EL (cell line): ENCODE results near the gene ARHGAP15.

Source experiments
- DNase-seq: peaks from one replicate; pipeline ENCODE4 v3.0.0-alpha.2; 2016

The ARHGAP15 gene

GRCh38 chr2:143354050-143354750, 225.0 kb downstream of the ARHGAP15 start:
- no peak for DNase-seq

DNA sequence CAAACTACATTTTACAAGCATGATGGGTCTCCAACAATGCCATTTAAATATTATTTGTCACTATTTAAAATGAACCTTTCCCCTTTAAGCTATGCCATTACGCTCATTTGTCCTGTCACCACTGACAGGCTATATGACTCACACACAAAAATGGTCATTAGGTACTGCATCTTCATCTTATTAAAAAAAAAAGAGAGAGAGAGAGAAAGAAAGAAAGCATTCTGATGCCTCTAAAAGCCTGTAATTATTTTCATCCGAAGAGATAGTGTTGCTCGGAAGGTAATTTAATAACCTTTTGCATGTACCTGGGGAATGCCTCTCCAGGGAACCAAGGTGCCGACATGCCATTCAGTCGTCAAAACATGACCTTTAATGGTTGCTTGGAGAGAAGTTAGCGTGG, 226.7 kb downstream of the ARHGAP15 start:
- no peak for DNase-seq

DNA sequence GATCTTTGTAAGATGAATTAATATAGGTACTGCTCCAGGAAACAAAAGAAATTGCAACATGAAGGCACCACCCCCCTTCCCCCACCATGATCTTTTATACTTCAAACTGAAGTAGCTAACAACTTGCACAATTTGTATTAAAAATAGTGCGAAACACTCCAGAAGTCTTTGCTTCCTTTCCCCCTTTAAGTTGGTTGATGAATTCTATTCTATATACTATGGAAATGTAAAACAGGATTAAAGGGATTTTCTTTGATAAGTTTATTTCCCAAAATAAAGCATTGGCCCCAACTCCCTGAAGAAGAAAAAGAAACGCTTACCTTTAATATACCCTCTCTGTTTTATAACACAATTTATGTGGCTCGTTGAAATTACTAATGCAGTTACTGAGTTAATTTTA, 227.1 kb downstream of the ARHGAP15 start:
- no peak for DNase-seq

GRCh38 chr2:143356736-143357446, 227.7 kb downstream of the ARHGAP15 start:
- DNase-seq = no peak

DNA sequence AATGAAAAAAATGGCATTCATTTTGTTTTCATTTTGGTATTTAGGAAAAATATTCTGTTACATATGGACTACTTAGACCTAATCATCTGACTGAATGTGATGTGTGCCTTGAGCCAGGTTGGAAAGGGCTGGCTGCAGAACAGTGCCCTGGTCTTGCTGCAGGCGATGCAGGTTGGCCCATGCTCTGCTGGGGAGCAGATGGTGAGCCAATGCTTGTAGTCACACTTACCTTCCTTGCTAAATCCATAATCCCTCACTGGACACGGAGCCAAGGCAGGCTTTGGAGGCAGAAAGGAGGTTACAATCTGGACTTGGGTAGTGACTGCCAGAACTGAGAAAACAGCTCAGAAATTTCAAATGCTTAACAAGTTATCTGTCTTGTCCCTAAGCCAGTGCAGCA, 228.7 kb downstream of the ARHGAP15 start:
- DNase-seq = no peak

DNA sequence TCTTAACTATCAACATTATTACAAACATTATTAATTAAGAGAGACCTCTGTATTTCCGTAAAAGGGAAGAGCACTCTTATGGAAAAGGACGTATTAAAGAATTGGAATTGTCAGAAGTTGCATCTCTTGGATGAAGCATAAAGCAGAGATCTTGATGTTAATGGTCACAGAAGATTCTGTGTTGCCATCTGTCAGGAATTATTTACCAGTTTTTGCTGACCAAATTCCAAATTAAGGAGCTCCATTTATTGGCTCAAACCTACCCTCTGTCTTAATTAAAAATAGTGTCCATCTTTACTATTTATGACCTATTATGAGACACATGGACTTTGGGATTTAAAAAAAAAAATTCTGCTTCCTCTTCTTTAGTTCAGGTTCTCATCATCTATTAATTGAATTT, 232.1 kb downstream of the ARHGAP15 start:
- no peak for DNase-seq

DNA sequence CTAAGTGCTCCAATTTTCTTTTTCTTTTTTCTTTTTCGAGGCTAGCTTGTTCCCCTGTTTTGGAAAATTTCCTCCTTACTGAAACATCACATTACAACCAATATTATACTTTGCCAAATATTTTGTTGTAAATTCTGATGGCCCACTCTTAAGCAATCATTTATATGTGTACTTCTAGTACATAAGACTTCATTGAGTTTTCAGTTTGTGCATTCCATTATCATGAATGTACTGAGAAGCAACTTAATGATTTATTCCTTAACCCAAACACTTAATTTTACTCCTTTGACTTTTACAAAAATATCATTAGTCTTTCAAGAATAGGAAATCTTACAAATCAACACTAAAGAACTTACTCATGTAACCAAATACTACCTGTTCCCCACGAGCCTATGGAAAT, 242.4 kb downstream of the ARHGAP15 start:
- DNase-seq = peak; percentile 1

- DNase-seq = no peak
These were observed 246.2 kb downstream of the ARHGAP15 start for GRCh38 chr2:143375384-143375880.

- no peak for DNase-seq
These were observed 249.8 kb downstream of the ARHGAP15 start for GRCh38 chr2:143378996-143379395.

DNA sequence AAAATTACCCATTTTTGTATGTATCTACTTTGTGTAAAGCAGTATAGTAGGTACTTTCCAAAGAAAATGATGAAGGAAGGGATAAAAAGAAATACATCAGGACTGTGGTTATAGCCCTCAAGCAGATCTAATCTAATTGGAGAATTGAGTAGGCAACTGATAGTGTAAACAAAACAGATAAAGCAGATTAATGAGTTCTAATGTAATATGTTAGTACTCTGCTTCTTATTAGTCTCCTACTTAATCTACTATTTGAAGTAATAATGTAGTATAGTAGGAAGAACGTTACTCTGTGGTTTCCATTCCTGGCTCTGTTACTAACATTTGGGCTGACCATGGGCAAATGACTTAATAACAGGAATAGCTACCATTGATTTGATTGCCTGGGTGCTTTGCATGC, 250.7 kb downstream of the ARHGAP15 start:
- DNase-seq = no peak

- DNase-seq = no peak
These were observed 253.4 kb downstream of the ARHGAP15 start for GRCh38 chr2:143382573-143382972.

DNA sequence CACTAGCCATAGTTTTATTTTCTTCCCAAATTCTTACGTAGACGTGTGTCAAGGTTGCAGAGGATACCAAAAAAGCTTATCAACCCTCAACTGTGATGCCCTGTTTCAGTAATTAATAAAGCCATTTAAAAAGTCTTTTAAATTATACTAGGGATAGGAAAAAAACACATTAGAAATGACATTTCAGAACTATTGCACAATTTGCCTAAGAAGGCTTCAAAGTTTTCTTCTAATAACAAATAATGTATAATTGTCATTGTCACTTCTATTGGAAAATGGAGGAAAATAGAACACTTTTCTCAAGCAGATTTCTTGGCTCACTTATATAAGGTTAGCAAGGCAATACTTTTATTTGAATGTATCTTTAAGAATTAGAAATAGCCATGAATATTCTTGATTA, 253.8 kb downstream of the ARHGAP15 start:
- no peak for DNase-seq

DNA sequence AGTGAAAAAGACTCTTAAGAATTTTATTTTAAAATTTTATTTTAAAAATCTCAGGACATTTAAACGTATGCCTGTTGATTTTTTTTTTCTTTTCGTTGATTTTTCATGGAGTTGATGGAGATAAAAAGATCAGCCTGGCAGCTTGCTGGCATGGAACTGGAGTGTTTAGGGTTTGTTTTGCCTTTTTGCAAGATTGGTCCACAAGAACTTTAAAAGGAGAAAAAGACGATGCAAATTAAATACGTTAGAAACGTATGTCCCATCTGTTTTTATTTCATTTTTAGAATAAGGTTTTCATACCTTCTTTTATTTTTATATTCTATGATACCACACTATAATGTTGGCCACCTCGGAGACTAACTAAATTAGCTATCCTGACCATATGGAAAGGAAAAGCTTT, 254.9 kb downstream of the ARHGAP15 start:
- no peak for DNase-seq

DNA sequence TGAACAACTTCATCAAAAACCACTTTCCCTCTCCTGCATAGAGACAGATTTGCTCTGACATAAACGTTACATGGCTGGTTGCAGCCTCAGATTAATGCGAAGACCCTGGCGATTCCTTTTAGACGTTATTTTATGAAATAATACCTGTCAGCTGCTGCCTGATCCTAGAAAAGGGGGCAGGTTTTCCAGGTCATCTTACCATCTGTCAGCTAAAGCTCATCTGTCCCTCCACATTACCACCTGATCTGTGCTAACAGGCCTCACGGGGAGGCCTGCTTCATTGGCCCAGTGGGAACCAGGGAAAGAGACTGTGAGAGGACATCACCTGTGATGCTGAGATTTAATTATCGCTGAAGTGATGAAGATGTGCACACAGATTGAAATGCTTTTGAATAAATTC, 261.0 kb downstream of the ARHGAP15 start:
- no peak for DNase-seq

DNA sequence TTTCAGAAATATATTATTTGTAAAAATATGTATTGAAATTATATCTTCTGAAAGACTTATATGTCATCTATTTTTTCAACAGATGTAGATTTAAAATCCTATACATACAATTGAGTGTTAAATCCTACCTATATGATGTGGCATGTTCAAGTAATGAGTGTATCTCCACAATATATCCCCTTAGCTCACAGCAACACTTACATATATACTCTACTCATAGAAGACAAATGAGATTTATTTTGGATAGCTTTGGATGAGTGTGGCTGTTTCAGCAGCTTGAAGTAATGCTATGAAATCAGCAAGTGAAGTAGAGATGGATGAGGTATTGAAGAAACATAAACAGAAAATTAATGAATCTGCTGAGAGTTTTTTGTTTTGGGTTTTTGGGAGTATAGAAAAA, 263.1 kb downstream of the ARHGAP15 start:
- DNase-seq = no peak

DNA sequence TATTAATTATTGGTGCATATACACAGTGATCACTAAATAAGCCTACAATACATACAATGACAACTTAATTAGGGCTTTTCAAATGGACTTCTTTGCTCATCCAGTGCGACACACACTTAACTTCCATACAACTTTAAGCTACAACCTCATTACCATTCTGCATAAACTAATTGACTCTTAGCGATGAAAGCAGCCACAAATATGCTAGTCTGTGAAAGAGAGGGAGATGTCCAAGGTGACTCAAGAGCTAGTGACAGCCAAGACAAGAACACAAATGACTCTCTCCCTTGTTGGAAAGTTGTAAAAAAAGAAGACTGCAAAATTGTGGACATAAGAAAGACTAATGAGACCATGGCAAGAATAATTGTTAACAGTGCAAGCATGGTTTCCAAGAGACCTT, 264.8 kb downstream of the ARHGAP15 start:
- no peak for DNase-seq

GRCh38 chr2:143397884-143398614, 268.8 kb downstream of the ARHGAP15 start:
- peak; percentile 53 for DNase-seq

DNA sequence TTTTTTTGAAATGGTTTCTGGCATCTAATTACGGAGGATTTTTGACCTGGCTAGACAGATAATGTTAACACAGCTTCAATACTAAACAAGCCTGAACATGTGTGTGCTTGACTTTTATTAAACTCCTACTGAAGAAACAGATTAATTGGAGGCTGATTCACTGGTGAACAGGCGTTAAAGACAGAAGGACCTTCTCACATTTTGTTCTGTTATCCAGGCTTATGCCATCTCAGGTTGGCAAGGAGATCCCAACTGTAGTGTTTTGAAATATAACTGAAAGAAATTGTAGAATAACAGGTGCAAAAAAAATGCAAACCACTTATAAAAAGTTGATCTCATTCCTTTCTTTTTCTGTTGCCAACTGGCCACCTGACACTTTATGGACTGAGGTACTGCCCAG, 269.6 kb downstream of the ARHGAP15 start:
- no peak for DNase-seq

DNA sequence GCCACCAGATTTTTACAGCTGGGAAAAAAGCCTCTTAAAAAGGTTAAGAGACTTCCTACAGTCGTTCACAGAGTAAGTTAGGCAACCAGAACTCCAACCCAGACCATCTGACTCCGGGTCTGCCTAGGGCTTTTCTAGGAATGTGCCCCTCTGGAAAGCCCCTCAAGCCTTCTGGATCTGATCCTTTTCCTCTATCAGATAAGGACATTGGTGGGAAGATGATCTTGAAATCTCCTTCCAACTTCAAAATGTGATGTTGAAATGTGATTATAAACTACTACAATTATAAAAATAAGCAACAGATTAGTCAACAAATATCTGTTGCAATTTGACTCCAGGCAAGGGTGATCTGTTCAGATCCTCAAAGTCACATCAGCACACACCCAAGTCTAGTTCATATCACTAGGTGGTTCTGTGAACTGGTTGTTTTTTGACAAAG, 270.4 kb downstream of the ARHGAP15 start:
- peak; percentile 57 for DNase-seq

DNA sequence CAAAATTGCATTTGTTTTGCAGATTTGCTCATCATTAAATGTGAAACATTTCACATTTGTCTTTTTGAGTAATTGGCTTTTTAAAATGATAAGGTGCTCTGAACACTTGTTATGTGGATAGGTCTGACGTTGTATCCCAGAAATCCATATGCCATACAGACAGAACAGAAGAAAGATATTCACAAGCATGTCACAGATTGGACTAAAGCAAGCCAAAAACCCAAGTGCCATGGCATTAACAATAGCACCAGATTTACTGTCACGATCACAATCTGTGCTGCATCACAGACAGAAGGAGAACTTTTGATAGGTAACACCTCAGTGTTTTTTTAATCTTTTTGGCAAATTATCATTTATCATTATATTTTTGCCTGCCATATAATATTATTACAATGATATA, 272.6 kb downstream of the ARHGAP15 start:
- DNase-seq = no peak

DNA sequence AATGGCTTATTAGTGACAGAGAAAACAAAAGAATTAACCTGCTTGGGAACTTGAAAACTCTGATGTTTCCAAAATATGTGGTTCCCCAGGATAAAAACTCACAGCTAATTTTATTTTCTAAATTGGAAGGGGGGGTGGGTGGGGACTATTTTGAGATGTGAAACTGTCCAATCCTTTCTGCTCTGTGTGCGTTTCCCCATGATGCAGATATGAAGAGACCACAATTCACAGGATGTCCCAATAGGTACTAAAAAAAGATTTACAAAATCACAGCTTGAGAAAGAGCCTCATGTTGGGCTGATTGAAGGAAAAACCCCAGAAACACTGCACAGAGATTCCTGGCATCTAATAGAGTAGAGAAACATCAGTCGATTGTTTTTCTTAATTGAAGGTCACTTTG, 273.2 kb downstream of the ARHGAP15 start:
- no peak for DNase-seq

DNA sequence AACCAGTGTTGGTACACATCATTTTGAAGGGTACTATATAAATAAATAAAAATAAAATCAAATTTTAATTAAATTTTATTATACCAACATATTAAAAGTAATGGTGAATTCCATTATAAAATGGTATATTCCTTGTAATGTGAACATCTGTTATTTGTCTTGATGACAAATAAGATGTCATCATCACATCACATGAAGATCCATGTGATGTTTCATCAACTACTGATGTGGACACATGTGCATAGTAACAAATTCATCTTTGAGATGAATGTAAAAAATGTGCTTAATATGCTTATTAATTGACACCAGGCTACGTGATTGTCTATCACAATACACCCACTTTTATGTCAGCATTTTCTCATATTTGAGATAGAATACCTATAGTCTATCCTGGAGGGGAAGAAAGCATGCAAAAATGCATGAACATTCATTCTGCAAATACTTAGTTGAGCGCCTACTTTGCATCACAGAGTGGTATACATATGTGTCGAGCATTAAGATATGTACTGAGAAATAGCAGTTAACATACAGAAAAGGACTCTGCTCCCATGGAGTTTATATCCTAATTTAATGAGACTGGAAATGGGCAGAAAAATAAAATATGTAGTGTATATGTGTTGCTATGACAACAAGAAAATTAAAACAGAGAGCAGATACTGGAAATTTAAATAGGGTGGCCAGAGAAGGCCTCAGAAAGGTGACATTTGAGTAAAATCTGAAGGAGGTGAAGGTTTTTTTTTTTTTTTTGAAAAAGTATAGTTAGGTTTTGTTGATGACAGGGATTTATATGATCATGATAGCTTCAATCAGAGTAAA, 281.1 kb downstream of the ARHGAP15 start:
- DNase-seq = no peak

DNA sequence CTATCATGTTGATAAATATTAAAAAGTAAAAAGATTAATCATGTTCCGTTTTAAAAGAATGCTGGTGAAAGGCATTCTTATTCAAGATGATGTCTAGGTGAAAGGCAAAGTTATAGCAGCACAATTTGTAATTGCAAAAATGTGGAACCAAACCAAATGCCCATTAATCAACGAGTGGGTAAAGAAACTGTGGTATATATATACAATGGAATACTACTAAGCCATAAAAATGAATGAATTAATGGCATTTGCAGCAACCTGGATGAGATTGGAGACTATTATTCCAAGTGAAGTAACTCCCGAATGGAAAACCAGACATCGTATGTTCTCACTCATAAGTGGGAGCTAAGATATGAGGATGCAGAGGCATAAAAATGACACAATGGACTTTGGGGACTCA, 286.4 kb downstream of the ARHGAP15 start:
- DNase-seq = no peak
